Loucy (cell line): Measurements from ENCODE around the gene CHN1.

Experiments used
- H2AFZ ChIP-seq: fragments of 200-600 bp; sonication (generic); 2 replicates; pipeline ENCODE4 v1.6.0; 2016; ENCODE audit warnings: antibody characterized with exemption, mild to moderate bottlenecking, low read length, moderate library complexity
- H3F3A ChIP-seq: fragments of 200-600 bp; 2 replicates; pipeline ENCODE4 v1.6.0; 2016; ENCODE audit warnings: antibody characterized with exemption, low read depth, mild to moderate bottlenecking
- H3K27me3 ChIP-seq: fragments of 200-600 bp; sonication (generic); 2 replicates; pipeline ENCODE4 v1.6.1; 2014; ENCODE audit warnings: low read length, mild to moderate bottlenecking; ENCODE audit not compliant: insufficient read depth, poor library complexity, severe bottlenecking
- H3K36me3 ChIP-seq: fragments of 200-600 bp; sonication (generic); 2 replicates; pipeline ENCODE4 v1.6.1; 2016; ENCODE audit warnings: low read length; ENCODE audit not compliant: insufficient read depth
- H3K4me1 ChIP-seq: fragments of 200-600 bp; sonication (generic); 2 replicates; pipeline ENCODE4 v1.5.1; 2014; ENCODE audit warnings: low read length, mild to moderate bottlenecking; ENCODE audit not compliant: insufficient read depth, poor library complexity, severe bottlenecking
- H3K4me2 ChIP-seq: fragments of 200-600 bp; sonication (generic); 2 replicates; pipeline ENCODE4 v1.6.0; 2014; ENCODE audit warnings: antibody characterized with exemption, low read length, low read depth, mild to moderate bottlenecking; ENCODE audit not compliant: poor library complexity, severe bottlenecking
- H3K4me3 ChIP-seq: fragments of 200-600 bp; sonication (generic); 2 replicates; pipeline ENCODE4 v1.5.1; 2014; ENCODE audit warnings: low read length, mild to moderate bottlenecking, mixed read lengths; ENCODE audit not compliant: poor library complexity, severe bottlenecking
- H3K79me2 ChIP-seq: fragments of 200-600 bp; sonication (generic); 2 replicates; pipeline ENCODE4 v1.6.1; 2014; ENCODE audit warnings: low read length; ENCODE audit not compliant: insufficient read depth
- H3K9ac ChIP-seq: fragments of 200-600 bp; sonication (generic); 2 replicates; pipeline ENCODE4 v1.6.0; 2014; ENCODE audit warnings: mild to moderate bottlenecking, low read depth, low read length, moderate library complexity; ENCODE audit not compliant: poor library complexity, severe bottlenecking
- H3K9me2 ChIP-seq: fragments of 200-600 bp; sonication (generic); replicated peaks from 2 replicates; pipeline ENCODE4 v1.6.1; 2016; ENCODE audit warnings: low read depth, low read length, mixed read lengths
- H3K9me3 ChIP-seq: fragments of 200-600 bp; sonication (generic); 2 replicates; pipeline ENCODE4 v1.6.1; 2014; ENCODE audit warnings: mild to moderate bottlenecking, antibody characterized with exemption, low read length, low read depth; ENCODE audit not compliant: insufficient read depth
- H4K20me1 ChIP-seq: fragments of 200-600 bp; sonication (generic); 2 replicates; pipeline ENCODE4 v1.6.0; 2014; ENCODE audit warnings: antibody characterized with exemption, low read length, mild to moderate bottlenecking; ENCODE audit not compliant: insufficient read depth, poor library complexity, severe bottlenecking
- CTCF ChIP-seq: fragments of 200-600 bp; sonication (generic); conservative IDR thresholded peaks from 2 replicates; pipeline ENCODE4 v1.5.1; 2014; ENCODE audit warnings: mild to moderate bottlenecking, antibody characterized with exemption, low read length
- EZH2phosphoT487 ChIP-seq: fragments of 200-600 bp; IDR thresholded peaks from 2 replicates; pipeline ENCODE4 v1.6.1; 2018; ENCODE audit warnings: antibody characterized with exemption, mild to moderate bottlenecking, moderate library complexity, borderline replicate concordance

Gene CHN1

DNA sequence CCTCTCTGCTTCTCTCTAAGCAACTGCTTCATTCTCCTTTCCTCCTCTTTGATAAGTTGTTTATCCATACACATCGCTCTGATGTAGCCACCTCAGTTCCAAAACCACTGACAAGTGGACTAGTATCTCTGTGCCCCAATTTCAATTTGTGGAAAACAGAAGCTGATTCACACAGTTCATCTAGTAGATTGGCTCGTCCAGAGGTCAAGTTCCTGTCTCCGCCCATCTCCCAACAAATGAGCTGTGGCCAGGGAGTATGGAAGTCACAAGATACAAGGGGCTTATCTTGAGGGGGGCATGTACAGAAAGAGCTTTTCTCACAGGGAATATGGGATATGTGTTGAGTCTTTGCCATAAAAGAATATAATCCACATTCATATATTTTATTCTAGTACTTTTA is 17.7 kb upstream of the CHN1 start:
- H3K9me3 ChIP-seq = no peaks in the 10 kb centered on the region
- TF ChIP-seq CTCF (no peak), EZH2phosphoT487 (no peak)
- H3F3A ChIP-seq = no peaks in the 10 kb centered on the region

GRCh38 chr2:175019566-175020327 is 14.6 kb upstream of the CHN1 start:
- no peak overlapping the region for H2AFZ ChIP-seq
- no peak overlapping the region for H3K4me3 ChIP-seq
- H4K20me1 ChIP-seq = no peaks in the 10 kb centered on the region
- H3K36me3 ChIP-seq = no peaks in the 10 kb centered on the region
- H3K9ac ChIP-seq = no peak overlapping the region
- H3K9me3 ChIP-seq = no peaks in the 10 kb centered on the region
- H3K9me2 ChIP-seq = no peaks in the 10 kb centered on the region
- no peak for TF ChIP-seq EZH2phosphoT487
- no peak for TF ChIP-seq CTCF
- H3K27me3 ChIP-seq = no peaks in the 10 kb centered on the region
- H3K4me1 ChIP-seq = no peaks in the 10 kb centered on the region
- no peaks in the 10 kb centered on the region for H3F3A ChIP-seq
- no peaks in the 10 kb centered on the region for H3K79me2 ChIP-seq
- H3K4me2 ChIP-seq = no peak overlapping the region

More for the DNA sequence above, 17.7 kb upstream of the CHN1 start:
- Histone ChIP-seq H3K4me1 (no peaks in the 10 kb centered on the region), H3K9me2 (no peaks in the 10 kb centered on the region), H3K36me3 (no peaks in the 10 kb centered on the region), H3K4me3 (no peak overlapping the region), H3K9ac (no peak overlapping the region), H3K4me2 (no peak overlapping the region), H3K27me3 (no peaks in the 10 kb centered on the region), H3K79me2 (no peaks in the 10 kb centered on the region), H4K20me1 (no peaks in the 10 kb centered on the region), H2AFZ (no peak overlapping the region)

- TF ChIP-seq EZH2phosphoT487 = no peak
- TF ChIP-seq CTCF = no peak
- H3K27me3 ChIP-seq = no peaks in the 10 kb centered on the region
Observed at GRCh38 chr2:175017618-175018414, 12.6 kb upstream of the CHN1 start.

More at GRCh38 chr2:175017618-175018414, 12.6 kb upstream of the CHN1 start:
- no peaks in the 10 kb centered on the region for H3K9me3 ChIP-seq
- H3K9me2 ChIP-seq = no peaks in the 10 kb centered on the region
- H4K20me1 ChIP-seq = no peaks in the 10 kb centered on the region
- H3K9ac ChIP-seq = no peak overlapping the region
- H2AFZ ChIP-seq = no peak overlapping the region
- no peak overlapping the region for H3K4me2 ChIP-seq
- no peaks in the 10 kb centered on the region for H3K79me2 ChIP-seq
- H3K4me3 ChIP-seq = no peak overlapping the region
- H3K4me1 ChIP-seq = no peaks in the 10 kb centered on the region
- H3F3A ChIP-seq = no peaks in the 10 kb centered on the region
- no peaks in the 10 kb centered on the region for H3K36me3 ChIP-seq
